Left kidney (tissue), 2 donors: Measurements from ENCODE around the gene PDXK. TPM values are rescaled to one million over a fixed set of nuclear protein-coding genes. Genes with fewer than 3 reads are reported as not detected.

Experiments used
- DNase-seq: peaks from one replicate; pipeline ENCODE4 v3.0.0-alpha.2; 2013
- polyA plus RNA-seq: library from polyadenylated mRNA; unstranded; fragments of 120-200 nt; gene quantifications from one replicate; pipeline ENCODE4 v1.2.1, GENCODE V29; 2013; ENCODE audit not compliant: insufficient read length

PDXK gene
- polyA plus RNA-seq, 1 donor, result 80.2 TPM

GRCh38 chr21:43721206-43721605, 2.3 kb downstream of the PDXK start:
- DNase-seq, result no peak

GRCh38 chr21:43721939-43722338, 3.0 kb downstream of the PDXK start:
- no peak for DNase-seq

GRCh38 chr21:43723648-43724047, 4.7 kb downstream of the PDXK start:
- DNase-seq, result no peak

DNA sequence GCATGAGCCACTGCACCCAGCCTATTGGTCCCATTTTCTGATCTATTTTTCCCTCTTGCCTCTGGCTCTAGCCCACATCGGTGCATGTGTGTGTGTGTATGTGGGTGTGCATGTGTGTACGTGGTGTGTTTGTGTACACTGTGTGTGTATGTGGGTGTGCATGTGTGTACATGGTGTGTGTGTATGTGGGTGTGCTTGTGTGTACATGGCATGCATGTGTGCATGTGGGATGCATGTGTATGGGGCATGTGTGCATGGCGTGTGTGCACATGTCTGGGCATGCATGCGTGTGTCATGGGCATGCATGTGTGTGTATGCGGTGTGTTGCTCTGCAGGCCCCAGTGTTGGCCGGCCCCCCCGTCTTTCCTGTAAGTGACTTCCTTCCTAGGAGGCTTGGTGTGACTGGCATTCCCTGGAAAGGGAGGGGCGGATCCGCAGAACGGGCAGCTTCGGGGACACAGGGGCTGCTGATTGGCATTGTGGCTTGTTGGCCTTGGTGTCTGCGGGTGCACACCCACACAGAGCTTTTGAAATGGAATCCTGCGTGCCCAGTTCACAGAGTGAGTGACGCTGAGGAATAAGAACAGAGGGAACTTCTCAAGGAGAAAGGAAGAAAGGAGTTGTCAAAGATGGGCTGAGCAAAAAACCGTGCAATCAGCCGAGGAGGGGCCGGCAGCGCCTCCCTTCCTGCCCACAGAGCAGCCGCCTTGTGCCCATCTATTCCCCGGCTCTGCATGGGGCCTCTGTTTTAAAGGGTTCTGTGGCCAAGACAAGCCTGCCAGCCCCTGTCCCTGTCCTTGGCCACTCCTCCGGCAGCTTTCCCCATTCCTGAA, 8.0 kb downstream of the PDXK start:
- DNase-seq, result no peak

- no peak for DNase-seq
Measured at GRCh38 chr21:43727519-43728153, 8.7 kb downstream of the PDXK start.

- no peak for DNase-seq
Measured at GRCh38 chr21:43728154-43728466, 9.2 kb downstream of the PDXK start.

- DNase-seq, result peak; percentile 85
Measured at GRCh38 chr21:43728467-43729390, 9.8 kb downstream of the PDXK start.

GRCh38 chr21:43731476-43731875, 12.5 kb downstream of the PDXK start:
- DNase-seq, result no peak

- no peak for DNase-seq
Measured at GRCh38 chr21:43731891-43732711, 13.2 kb downstream of the PDXK start.

- DNase-seq, result no peak
Measured at GRCh38 chr21:43733060-43733459, 14.1 kb downstream of the PDXK start.

DNA sequence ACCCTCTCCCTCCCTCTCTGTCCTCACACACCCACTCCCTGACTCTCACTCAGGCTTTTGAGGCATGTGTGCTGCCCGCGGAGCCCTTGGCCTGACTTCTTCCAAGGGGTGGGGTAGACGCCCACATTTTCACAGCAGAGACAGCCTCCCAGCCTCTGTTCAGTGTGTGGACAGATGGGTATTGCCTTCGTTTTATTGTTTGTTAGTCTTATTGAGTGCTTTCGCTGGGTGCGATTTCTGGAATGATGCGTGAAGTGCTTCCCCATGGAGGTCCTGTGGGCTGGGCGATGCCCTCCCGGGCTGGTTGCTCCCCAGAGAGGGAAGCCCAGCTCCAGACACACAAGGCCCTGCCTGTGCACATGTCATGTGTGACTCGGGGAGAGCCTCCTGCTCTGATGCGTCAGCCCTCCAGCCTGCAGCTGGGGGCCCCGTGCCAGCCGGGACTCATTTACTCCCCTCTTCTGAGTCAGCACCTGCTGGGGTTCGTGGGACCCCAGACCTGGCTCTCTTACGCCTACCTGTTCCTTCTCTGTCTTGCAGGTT, 14.7 kb downstream of the PDXK start:
- no peak for DNase-seq

DNA sequence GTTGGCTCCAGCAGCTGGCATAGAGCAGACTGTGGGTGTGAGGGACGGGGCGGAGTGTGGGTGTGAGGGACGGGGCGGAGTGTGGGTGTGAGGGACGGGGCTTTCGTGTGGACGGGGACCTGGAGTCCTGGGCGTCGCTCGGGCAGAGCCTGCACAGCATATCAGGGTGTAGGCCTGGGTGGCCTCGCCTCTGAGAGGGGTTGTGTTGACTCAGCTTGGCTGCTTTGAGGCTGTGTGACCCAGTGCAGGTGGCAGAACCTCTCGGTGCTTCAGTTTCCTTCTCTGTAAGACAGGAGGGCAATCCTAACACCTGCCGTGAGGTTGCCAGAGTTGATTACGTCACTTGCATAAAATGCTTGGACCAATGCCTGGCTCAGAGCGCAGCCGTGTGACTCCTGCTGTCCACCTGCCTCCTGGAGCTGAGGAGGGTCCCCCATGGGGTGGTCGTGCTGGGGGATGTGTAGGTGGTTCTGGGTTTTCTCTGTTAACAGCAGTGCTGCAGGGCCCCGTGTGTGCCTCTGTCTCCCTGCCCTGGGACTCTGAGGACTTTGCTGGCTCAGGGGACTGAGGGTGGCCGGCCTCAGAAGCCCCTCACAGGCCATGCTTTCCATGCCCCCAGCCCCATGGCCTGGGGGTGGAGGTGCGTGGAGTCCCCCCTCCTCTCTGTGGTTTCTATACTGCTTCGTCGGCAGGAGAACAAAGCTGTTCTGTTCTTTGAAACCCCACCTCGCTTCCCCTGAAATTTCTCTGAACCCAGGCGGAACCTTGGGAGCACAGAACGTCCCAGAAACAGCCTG, 15.4 kb downstream of the PDXK start:
- no peak for DNase-seq

DNA sequence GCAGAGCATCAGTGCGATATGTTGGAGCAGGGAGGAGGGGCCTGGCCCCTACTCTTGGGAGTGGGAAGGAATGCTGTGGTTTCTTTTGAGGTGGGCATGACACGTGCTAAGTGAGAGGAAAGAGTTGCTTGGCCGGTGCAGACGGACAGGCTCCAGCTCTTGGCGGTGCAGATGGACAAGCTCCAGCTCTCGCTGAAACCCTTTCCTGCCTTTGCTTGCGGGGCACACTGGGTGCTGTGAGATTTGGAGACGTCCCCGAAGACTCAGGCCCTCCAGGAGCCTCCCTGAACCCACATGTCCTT, 15.9 kb downstream of the PDXK start:
- no peak for DNase-seq

DNA sequence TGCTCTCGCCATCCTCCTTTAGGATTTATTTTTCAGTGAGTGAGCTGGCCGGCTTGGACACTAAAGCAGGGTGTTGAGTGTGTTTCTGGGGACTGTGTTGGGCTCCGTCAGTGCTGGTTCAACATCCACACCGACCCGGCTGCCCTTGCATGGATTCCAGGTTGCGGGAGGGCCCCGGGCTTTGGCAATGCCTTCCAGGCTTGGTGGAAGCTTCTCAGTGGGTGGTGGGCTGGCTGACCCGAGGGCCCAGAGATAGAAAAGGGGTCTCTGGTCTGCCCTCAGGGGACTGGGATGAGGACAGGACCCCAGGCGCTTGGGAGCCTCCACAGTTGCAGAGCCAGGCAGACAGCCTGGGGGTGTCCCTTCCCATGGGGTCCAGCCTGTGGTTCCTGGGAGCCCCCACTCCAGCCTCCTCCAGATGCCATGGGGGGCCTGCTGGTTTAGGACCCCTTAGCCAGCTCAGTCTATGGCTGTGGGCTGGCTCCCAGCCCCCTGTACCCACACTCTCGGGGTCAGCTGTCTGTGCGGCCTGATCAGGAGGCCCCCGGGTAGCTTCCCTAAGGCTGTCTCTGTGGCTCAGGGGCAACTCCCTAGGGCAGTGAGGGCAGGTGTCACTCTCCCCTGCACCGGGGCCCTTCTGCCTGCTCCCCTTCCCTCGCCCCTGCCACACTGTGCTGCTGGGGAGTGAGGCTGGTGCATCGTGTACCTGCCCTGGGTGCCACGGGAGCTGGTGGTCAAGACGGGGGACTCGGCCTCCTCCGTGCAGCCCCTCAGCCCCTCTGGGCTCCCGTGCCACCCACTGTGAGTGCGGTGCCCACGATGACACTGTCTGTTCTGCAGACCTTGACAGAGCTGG, 16.5 kb downstream of the PDXK start:
- no peak for DNase-seq

- no peak for DNase-seq
Measured at GRCh38 chr21:43736224-43736883, 17.4 kb downstream of the PDXK start.

DNA sequence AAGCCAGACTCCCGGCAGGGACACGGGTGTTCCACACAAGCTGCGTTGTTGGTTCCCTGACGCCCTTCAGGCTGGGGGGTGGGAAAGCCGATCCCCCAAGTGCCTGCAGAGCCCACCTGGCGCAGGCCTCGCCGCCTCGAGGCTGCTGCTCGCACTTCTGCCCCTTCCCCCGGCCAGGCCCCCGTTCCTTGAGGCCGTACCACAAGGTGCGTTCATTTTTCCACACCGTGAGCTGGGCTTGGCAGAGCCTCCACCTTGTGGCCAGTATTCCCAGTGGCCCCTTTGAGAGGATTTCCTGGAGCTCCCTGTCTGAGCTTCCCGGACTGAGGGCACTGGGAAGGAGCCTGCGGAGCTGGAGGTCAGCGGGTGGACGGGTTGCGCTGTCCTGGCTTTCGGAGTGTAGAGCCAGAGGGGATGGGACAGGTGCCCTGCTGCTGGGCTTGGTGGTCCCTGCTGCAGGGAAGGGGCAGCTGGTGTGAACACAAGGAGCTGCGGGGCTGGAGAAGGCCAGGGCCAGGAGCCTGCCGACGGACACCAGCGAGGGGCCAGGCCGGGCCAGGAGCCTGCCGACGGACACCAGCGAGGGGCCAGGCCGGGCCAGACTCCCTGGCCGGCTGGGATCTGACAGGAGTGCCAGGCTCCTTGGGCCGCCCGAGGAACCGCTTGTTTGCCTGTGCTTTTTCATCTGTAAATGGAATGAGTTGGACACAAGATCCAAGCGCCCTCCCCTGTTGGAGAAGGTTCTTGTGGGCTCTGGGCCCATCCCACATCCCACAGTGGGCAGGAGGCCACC, 18.4 kb downstream of the PDXK start:
- DNase-seq, result no peak

DNA sequence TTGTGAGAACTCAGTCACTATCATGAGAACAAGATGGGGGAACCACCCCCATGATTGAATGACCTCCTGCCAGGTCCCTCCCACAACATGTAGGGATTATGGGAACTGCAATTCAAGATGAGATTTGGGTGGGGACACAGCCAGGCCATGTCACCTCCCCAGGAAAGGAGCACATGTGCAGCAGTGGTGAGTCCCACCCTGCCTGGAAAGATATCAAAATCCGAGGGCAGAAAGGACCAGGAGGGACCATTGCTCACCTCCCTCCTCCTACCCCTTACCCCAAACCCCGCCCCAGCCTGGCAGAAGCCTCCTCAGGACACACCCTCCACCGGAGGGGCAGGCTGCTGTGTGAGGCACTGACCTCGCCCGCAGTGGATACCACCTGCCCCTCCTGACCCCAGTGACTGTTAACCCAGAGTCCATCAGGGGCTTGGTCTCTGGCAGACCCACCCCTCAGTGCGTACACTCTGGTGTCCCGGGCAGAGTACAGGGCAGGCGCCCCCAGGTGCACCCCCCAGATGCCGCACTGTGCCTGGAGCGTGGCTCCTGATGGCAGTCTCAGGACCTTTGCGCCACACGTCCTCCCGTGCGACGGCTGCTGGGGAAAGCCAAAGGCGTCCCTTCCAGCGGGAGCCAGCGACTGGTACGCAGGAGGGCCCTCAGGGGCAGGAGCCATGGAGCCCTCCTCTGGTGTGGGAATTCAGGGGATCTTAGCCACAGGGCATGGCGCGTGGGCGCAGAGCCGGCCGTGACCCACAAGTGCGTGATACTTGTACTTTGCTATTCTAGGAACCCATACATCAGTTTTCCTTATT, 20.9 kb downstream of the PDXK start:
- no peak for DNase-seq
